ENCODE results near the gene UBXN10. TPM values are rescaled to one million over a fixed set of nuclear protein-coding genes. Genes with fewer than 3 reads are reported as not detected.

Gene UBXN10
- total and polyA plus RNA-seq, 2 donors (not counting 3 experiments of a cell fraction or from before 2014, with no cell fraction given) = not detected

- Histone ChIP-seq H3K4me3 (replicated peaks in 1 of 3; ENCODE audit: insufficient read depth in 1 of 3, low read depth in 1 of 3, low read length in 3 of 3) (no peak overlapping the region), H4K20me1 (replicated peaks; ENCODE audit: control insufficient read depth, extremely low read depth, insufficient read depth, low read length) (no peaks in the 10 kb centered on the region), H3K9me3 (replicated peaks; ENCODE audit: control insufficient read depth, insufficient read depth, low read length) (no peaks in the 10 kb centered on the region), H2AFZ (ENCODE audit: low read depth, low read length) (no peak overlapping the region), H3K36me3 (ENCODE audit: control insufficient read depth in 2 of 2, extremely low read depth in 1 of 2, insufficient read depth in 2 of 2, low read length in 2 of 2) (no peaks in the 10 kb centered on the region), H3K27ac (ENCODE audit: insufficient read depth, low read depth, low read length) (no peak overlapping the region), H3K9me1 (replicated peaks; ENCODE audit: control insufficient read depth, extremely low read depth, insufficient read depth, low read length) (no peaks in the 10 kb centered on the region), H3K4me1 (ENCODE audit: control insufficient read depth, extremely low read depth, insufficient read depth, low read length) (peaks cover 4% of the 10 kb centered on the region), H3K9ac (replicated peaks; ENCODE audit: extremely low read depth, insufficient read depth, low read length) (no peak overlapping the region), H3K79me2 (ENCODE audit: control insufficient read depth, insufficient read depth, low read length) (no peaks in the 10 kb centered on the region), H3K27me3 (ENCODE audit: control insufficient read depth in 2 of 2, insufficient read depth in 2 of 2, low read length in 2 of 2) (no peaks in the 10 kb centered on the region), H3K4me2 (ENCODE audit: insufficient read depth, low read length) (no peak overlapping the region)
- BruUV-seq (replicated peaks) = no TSS peak
- FAIRE-seq (no peak), DNase-seq (ENCODE audit: low read depth, low spot score) (no peak)
- CTCF ChIA-PET = interaction anchor here (0.9 to 6.7 kb wide), 6 partner anchors 48 to 389 kb away, joined by 3 to 76 read pairs (median 34); partner anchors contain the start of gene OTUD3
- dilution Hi-C loops (cut with MboI; ENCODE audit: extremely low pct_ligation_motif_present, low sequenced_read_pairs) = no loop called here
- TF ChIP-seq, protein P1, sequence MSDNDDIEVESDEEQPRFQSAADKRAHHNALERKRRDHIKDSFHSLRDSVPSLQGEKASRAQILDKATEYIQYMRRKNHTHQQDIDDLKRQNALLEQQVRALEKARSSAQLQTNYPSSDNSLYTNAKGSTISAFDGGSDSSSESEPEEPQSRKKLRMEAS (IDR thresholded peaks at IDR 0.05; ENCODE audit: insufficient read depth, insufficient read length) = no peak
- TF ChIP-seq FOS (IDR thresholded peaks at IDR 0.05; ENCODE audit: borderline replicate concordance, insufficient read depth, low read length) (no peak), GATA2 (IDR thresholded peaks at IDR 0.05; ENCODE audit: insufficient read depth, insufficient read length, low read depth, low read length) (no peak)
- POLR2A ChIA-PET = no interaction called here
- intact Hi-C loops (cut with micrococcal nuclease) = no loop called here
Measured at GRCh38 chr1:20150326-20150705, 35.6 kb upstream of the UBXN10 start.

- BruUV-seq (replicated peaks) = no TSS peak
- intact Hi-C loops (cut with micrococcal nuclease) = no loop called here
- ChIA-PET CTCF (interaction anchor here (0.9 to 6.7 kb wide), 10 partner anchors 13 to 390 kb away, joined by 3 to 76 read pairs (median 8); partner anchors contain the start of gene OTUD3), POLR2A (no interaction called here)
- Histone ChIP-seq H2AFZ (ENCODE audit: low read depth, low read length) (no peak overlapping the region), H3K4me3 (replicated peaks in 1 of 3; ENCODE audit: insufficient read depth in 1 of 3, low read depth in 1 of 3, low read length in 3 of 3) (no peak overlapping the region), H4K20me1 (replicated peaks; ENCODE audit: control insufficient read depth, extremely low read depth, insufficient read depth, low read length) (no peaks in the 10 kb centered on the region), H3K4me2 (ENCODE audit: insufficient read depth, low read length) (no peak overlapping the region), H3K27me3 (ENCODE audit: control insufficient read depth in 2 of 2, insufficient read depth in 2 of 2, low read length in 2 of 2) (no peaks in the 10 kb centered on the region), H3K9ac (replicated peaks; ENCODE audit: extremely low read depth, insufficient read depth, low read length) (no peak overlapping the region), H3K79me2 (ENCODE audit: control insufficient read depth, insufficient read depth, low read length) (no peaks in the 10 kb centered on the region), H3K9me3 (replicated peaks; ENCODE audit: control insufficient read depth, insufficient read depth, low read length) (no peaks in the 10 kb centered on the region), H3K4me1 (ENCODE audit: control insufficient read depth, extremely low read depth, insufficient read depth, low read length) (peaks cover 4% of the 10 kb centered on the region), H3K9me1 (replicated peaks; ENCODE audit: control insufficient read depth, extremely low read depth, insufficient read depth, low read length) (no peaks in the 10 kb centered on the region), H3K27ac (ENCODE audit: insufficient read depth, low read depth, low read length) (no peak overlapping the region), H3K36me3 (ENCODE audit: control insufficient read depth in 2 of 2, extremely low read depth in 1 of 2, insufficient read depth in 2 of 2, low read length in 2 of 2) (no peaks in the 10 kb centered on the region)
- FAIRE-seq (no peak), DNase-seq (ENCODE audit: low read depth, low spot score) (no peak)
- dilution Hi-C loops (cut with MboI; ENCODE audit: extremely low pct_ligation_motif_present, low sequenced_read_pairs) = no loop called here
- no peak for TF ChIP-seq EZH2 (IDR thresholded peaks at IDR 0.05; ENCODE audit: borderline replicate concordance, low read depth, low read length, severe bottlenecking)
- TF ChIP-seq MYC (IDR thresholded peaks at IDR 0.05; ENCODE audit: low read depth, low read length) = no peak
- TF ChIP-seq FOS (IDR thresholded peaks at IDR 0.05; ENCODE audit: borderline replicate concordance, insufficient read depth, low read length) = no peak
- no peak for TF ChIP-seq POLR2A (IDR thresholded peaks at IDR 0.05; ENCODE audit: low read depth, low read length)
- no peak for TF ChIP-seq POLR2AphosphoS5 (IDR thresholded peaks at IDR 0.05; ENCODE audit: insufficient read depth, low read depth, low read length)
- no peak for TF ChIP-seq GATA2 (IDR thresholded peaks at IDR 0.05; ENCODE audit: insufficient read depth, insufficient read length, low read depth, low read length)
- TF ChIP-seq JUN (IDR thresholded peaks at IDR 0.05; ENCODE audit: borderline replicate concordance, insufficient read depth, insufficient read length, low read depth) = no peak
- no peak for TF ChIP-seq CTCF (IDR thresholded peaks at IDR 0.05; ENCODE audit: extremely low read depth in 1 of 2, insufficient read depth in 1 of 2, low read depth in 1 of 2, low read length in 2 of 2)
- TF ChIP-seq, protein P1 (IDR thresholded peaks at IDR 0.05; ENCODE audit: insufficient read depth, insufficient read length) = no peak
Measured at GRCh38 chr1:20150969-20151368, 34.9 kb upstream of the UBXN10 start.

All from endothelial cell of umbilical vein (primary cell).